HUES64 (cell line): ENCODE measurements around the gene PBX4.
"Not testable (repeated sequence)": the region's sequence is repeated elsewhere in the genome, so short reads cannot be mapped to it uniquely, and the experiment has no call there.

Experiments
- H3K27ac ChIP-seq: 2 replicates; pipeline ENCODE4 v1.7.0; 2013; ENCODE audit warnings: low read depth, low read length, inconsistent platforms
- H3K27me3 ChIP-seq: 2 replicates; pipeline ENCODE4 v1.6.1; 2013; ENCODE audit warnings: mild to moderate bottlenecking, low read length; ENCODE audit not compliant: insufficient read depth
- H3K36me3 ChIP-seq: 2 replicates; pipeline ENCODE4 v1.6.1; 2013; ENCODE audit warnings: mild to moderate bottlenecking, low read length; ENCODE audit not compliant: insufficient read depth
- H3K4me1 ChIP-seq: 2 replicates; pipeline ENCODE4 v1.6.1; 2013; ENCODE audit warnings: mild to moderate bottlenecking, low read length, moderate library complexity; ENCODE audit not compliant: insufficient read depth
- H3K4me3 ChIP-seq: 2 replicates; pipeline ENCODE4 v1.5.1; 2013; ENCODE audit warnings: mild to moderate bottlenecking, low read length, moderate library complexity
- H3K9ac ChIP-seq: 2 replicates; pipeline ENCODE4 v1.6.1; 2013; ENCODE audit warnings: mild to moderate bottlenecking, low read depth, low read length
- H3K9me3 ChIP-seq: 2 replicates; pipeline ENCODE4 v1.6.1; 2013; ENCODE audit warnings: low read depth, low read length; ENCODE audit not compliant: insufficient read depth
- WGBS: fragments of 150-250, 120-280 bp; methylation state at CpG from one replicate; pipeline ENCODE4 v1.1.7; 2013; ENCODE audit warnings: missing lambda C conversion rate; 5-methylcytosine and 5-hydroxymethylcytosine counted together

PBX4 gene

DNA sequence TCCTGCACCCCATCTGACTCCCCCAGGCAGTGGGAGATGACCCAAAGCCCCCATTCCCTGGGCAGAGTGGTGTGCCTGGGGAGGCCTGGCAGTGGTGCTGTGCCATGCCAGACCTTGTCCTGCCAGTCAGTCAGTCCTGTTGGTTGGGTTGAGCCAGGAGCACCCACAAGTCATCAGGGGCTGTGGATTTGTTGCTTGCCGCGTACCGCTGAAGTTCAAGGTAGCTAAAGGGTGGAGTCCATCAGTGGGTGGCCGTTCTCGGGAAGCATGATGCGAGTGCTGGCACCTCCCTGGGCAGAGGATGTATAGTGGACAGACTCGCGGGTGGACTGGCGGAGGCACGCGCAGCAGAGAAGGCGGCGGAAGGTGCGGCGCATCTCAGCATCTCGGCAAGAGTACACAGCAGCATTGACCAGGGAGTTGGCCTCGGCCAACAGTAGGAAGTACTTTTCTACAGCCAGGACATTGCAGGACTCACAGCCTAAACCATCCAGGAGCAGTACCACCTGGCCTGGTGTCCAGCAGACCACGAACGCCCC, 5.6 kb upstream of the PBX4 start:
- Histone ChIP-seq H3K9ac (no peak overlapping the region), H3K9me3 (no peaks in the 10 kb centered on the region), H3K27me3 (no peaks in the 10 kb centered on the region), H3K27ac (no peak overlapping the region), H3K36me3 (peaks cover 41% of the 10 kb centered on the region), H3K4me3 (no peak overlapping the region), H3K4me1 (peaks cover 3% of the 10 kb centered on the region; the same call in 1 of the 2 replicates)
- 97% methylated on average over 19 of the region's 19 CpGs for WGBS

GRCh38 chr19:19623383-19623782, 4.9 kb upstream of the PBX4 start:
- H3K27ac ChIP-seq = no peak overlapping the region
- no peaks in the 10 kb centered on the region for H3K9me3 ChIP-seq
- H3K4me1 ChIP-seq = peaks cover 3% of the 10 kb centered on the region; the same call in 1 of the 2 replicates
- no peak overlapping the region for H3K4me3 ChIP-seq
- 93% methylated on average over 5 of the region's 5 CpGs for WGBS
- peaks cover 41% of the 10 kb centered on the region for H3K36me3 ChIP-seq
- H3K9ac ChIP-seq = no peak overlapping the region
- no peaks in the 10 kb centered on the region for H3K27me3 ChIP-seq

DNA sequence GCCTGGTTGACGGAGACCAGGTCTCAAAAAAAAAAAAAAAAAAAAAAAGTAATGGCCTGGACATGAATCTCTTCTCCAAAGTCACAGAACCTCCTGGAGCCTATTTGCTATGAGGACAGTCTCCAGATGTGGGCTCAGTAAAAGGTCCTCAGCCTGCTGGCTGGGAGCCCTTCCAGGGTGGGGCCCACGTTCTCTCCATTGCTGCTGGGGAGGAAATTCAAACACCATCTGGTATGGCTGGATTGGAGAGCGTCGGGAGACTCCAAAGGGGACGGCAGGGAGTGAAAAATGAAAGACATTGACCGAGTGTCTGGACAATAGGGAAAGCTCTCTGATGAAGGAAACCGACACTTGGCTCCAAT, 1.3 kb upstream of the PBX4 start:
- Histone ChIP-seq H3K4me1 (no peaks in the 10 kb centered on the region), H3K9ac (no peak overlapping the region), H3K27ac (no peak overlapping the region), H3K9me3 (no peaks in the 10 kb centered on the region), H3K4me3 (no peak overlapping the region), H3K27me3 (peaks cover 9% of the 10 kb centered on the region), H3K36me3 (peaks cover 28% of the 10 kb centered on the region)
- 84% methylated on average over 7 of the region's 7 CpGs for WGBS

GRCh38 chr19:19619181-19619848, 828 bp upstream of the PBX4 start:
- Histone ChIP-seq H3K4me1 (no peaks in the 10 kb centered on the region), H3K27me3 (peaks cover 9% of the 10 kb centered on the region), H3K9ac (no peak overlapping the region), H3K27ac (no peak overlapping the region), H3K36me3 (peaks cover 24% of the 10 kb centered on the region), H3K4me3 (peak overlapping the region; percentile 60), H3K9me3 (no peaks in the 10 kb centered on the region)
- 88% methylated on average over 21 of the region's 21 CpGs for WGBS

DNA sequence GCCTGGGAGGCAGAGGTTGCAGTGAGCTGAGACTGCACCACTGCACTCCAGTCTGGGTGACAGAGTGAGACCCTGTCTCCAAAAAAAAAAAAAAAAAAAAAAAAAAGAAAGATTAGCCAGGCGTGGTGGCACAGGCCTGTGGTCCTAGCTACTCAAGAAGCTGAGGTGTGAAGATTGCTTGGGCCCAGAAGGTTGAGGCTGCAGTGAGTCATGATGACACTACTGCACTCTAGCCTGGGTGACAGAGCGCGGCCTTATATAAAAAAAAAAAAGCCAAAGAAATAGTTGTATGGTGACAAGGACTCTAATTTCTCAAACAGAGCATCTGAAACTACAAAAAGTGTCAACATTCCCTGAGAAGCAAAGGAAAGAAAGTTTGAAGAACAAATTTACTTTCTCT, 3.4 kb downstream of the PBX4 start:
- no peak overlapping the region for H3K27ac ChIP-seq
- no peak overlapping the region for H3K4me3 ChIP-seq
- 81% methylated on average over 3 of the region's 3 CpGs for WGBS
- H3K9ac ChIP-seq = no peak overlapping the region
- H3K9me3 ChIP-seq = no peaks in the 10 kb centered on the region
- no peaks in the 10 kb centered on the region for H3K4me1 ChIP-seq
- H3K27me3 ChIP-seq = peaks cover 9% of the 10 kb centered on the region
- H3K36me3 ChIP-seq = no peaks in the 10 kb centered on the region

DNA sequence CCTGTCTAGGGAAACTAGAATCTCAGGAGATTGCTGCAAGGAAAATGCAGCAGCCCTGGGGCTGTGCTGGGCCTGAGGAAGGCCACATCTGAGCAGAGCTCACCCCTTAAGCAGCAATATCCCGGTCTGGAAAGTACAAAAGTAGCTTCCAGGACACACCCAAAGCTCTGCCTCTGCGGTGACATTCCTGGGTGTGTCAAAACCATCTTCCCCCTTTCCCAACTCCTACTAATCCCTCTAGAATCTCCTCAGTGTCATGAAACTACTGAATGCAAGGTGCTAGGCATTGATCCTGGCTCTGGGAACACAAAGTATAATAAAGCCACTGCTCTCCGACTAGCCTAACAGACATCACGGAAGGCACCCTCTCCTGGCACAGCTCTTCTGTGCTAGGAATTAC, 5.0 kb downstream of the PBX4 start:
- H3K9ac ChIP-seq = no peak overlapping the region
- WGBS = 85% methylated on average over 4 of the region's 4 CpGs
- H3K27ac ChIP-seq = no peak overlapping the region

GRCh38 chr19:19610376-19611202, 7.9 kb downstream of the PBX4 start:
- Histone ChIP-seq H3K4me1 (no peaks in the 10 kb centered on the region), H3K27ac (no peak overlapping the region), H3K4me3 (no peak overlapping the region), H3K36me3 (no peaks in the 10 kb centered on the region), H3K9me3 (no peaks in the 10 kb centered on the region), H3K27me3 (no peaks in the 10 kb centered on the region), H3K9ac (no peak overlapping the region)
- WGBS = 92% methylated on average over 9 of the region's 10 CpGs

More for the DNA sequence above, 5.0 kb downstream of the PBX4 start:
- no peaks in the 10 kb centered on the region for H3K36me3 ChIP-seq
- H3K4me3 ChIP-seq = no peak overlapping the region
- H3K9me3 ChIP-seq = no peaks in the 10 kb centered on the region
- no peaks in the 10 kb centered on the region for H3K4me1 ChIP-seq
- H3K27me3 ChIP-seq = peaks cover 9% of the 10 kb centered on the region

- H3K36me3 ChIP-seq, H3K9ac ChIP-seq, H3K27me3 ChIP-seq, H3K9me3 ChIP-seq, H3K4me3 ChIP-seq, H3K27ac ChIP-seq: not testable (repeated sequence)
- 96% methylated on average over 8 of the region's 8 CpGs for WGBS
- peaks cover 12% of the 10 kb centered on the region for H3K4me1 ChIP-seq
Observed at GRCh38 chr19:19606686-19607085, 11.8 kb downstream of the PBX4 start.

DNA sequence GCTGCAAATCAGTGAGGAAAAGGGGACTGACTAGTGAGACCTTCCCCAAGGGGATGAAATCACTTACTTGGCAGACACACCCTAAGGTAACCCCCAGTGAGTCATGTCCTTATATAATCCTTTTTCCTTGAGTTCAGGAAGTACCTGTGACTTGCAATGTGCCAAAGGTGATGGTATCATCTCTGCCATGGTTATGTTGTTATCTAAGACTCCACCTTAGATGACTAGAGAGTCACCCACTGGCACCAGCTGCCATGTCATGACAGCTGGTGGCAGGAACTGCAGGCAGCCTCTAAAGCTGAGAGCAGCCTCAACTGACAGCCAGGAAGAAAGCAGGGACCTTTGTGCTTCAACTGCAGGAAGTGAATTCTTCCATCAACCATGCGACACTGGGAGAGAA, 12.5 kb downstream of the PBX4 start:
- peaks cover 12% of the 10 kb centered on the region for H3K4me1 ChIP-seq
- no peaks in the 10 kb centered on the region for H3K9me3 ChIP-seq
- no peak overlapping the region for H3K4me3 ChIP-seq
- 88% methylated on average over 1 of the region's 1 CpG for WGBS
- H3K36me3 ChIP-seq = no peaks in the 10 kb centered on the region
- no peaks in the 10 kb centered on the region for H3K27me3 ChIP-seq
- H3K27ac ChIP-seq = no peak overlapping the region
- no peak overlapping the region for H3K9ac ChIP-seq

GRCh38 chr19:19602713-19603324, 15.7 kb downstream of the PBX4 start:
- H3K4me1 ChIP-seq = peaks cover 12% of the 10 kb centered on the region
- WGBS = 78% methylated on average over 2 of the region's 3 CpGs
- H3K36me3 ChIP-seq = 0 out of 2 replicates have a peak, but pooled peaks cover 1% of the 10 kb centered on the region
- H3K9ac ChIP-seq = no peak overlapping the region
- H3K4me3 ChIP-seq = no peak overlapping the region
- H3K27me3 ChIP-seq = no peaks in the 10 kb centered on the region
- no peak overlapping the region; the same call in 1 of the 2 replicates for H3K27ac ChIP-seq
- no peaks in the 10 kb centered on the region for H3K9me3 ChIP-seq

DNA sequence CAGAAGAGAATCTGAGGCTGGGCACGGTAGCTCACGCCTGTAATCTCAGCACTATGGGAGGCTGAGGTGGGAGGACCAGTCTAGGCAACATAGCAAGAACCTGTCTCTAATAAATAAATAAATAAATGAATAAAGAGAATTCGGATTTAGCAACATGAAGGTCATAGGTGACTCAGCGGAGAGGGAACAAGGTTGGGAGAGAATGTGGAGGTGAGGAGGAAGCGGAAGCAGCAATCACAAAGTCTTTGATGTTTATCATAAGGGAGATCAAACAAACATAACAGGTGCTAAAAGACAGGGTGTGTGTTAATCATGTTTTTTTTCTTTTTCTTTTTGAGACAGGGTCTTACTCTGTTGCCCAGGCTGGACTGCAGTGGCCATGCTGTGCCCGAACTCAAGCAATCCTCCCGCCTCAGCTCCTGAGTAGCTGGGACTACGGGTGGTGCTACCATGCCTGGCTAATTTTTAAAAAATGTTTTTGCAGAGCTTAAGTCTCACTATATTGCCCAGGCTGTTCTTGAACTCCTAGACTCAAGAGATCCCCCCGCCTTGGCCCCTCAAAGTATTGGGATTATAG, 16.3 kb downstream of the PBX4 start:
- H3K36me3 ChIP-seq = 0 out of 2 replicates have a peak, but pooled peaks cover 3% of the 10 kb centered on the region
- H3K4me3 ChIP-seq = no peak overlapping the region
- 75% methylated on average over 9 of the region's 9 CpGs for WGBS
- no peaks in the 10 kb centered on the region for H3K27me3 ChIP-seq
- no peak overlapping the region for H3K27ac ChIP-seq
- H3K9ac ChIP-seq = no peak overlapping the region
- H3K9me3 ChIP-seq = no peaks in the 10 kb centered on the region
- peaks cover 12% of the 10 kb centered on the region for H3K4me1 ChIP-seq
